Gastroesophageal sphincter (tissue), 4 donors: ENCODE results near the gene GCN1. TPM values are rescaled to one million over a fixed set of nuclear protein-coding genes. Genes with fewer than 3 reads are reported as not detected.

Experiments
- ATAC-seq: fragments of 150-250 bp; one replicate; pipeline ENCODE4 v1.9.1; 2016; ENCODE audit warnings: mild to moderate bottlenecking, moderate library complexity
- H3K27ac ChIP-seq, 4 donors: fragments of 200-600 bp; sonication (generic) in 3 of 4; 1 replicate in 3 of 4; 2 replicates in 1 of 4; pipeline ENCODE4 v1.5.1; 2016 to 2019
- H3K27me3 ChIP-seq: fragments of 200-600 bp; sonication (generic); one replicate; pipeline ENCODE4 v1.5.1; 2019
- H3K36me3 ChIP-seq, 2 donors: fragments of 200-600 bp; sonication (generic); one replicate each; pipeline ENCODE4 v1.5.1; 2019; ENCODE audit warnings: control low read depth in 1 of 2
- H3K4me1 ChIP-seq, 3 donors: fragments of 200-600 bp; sonication (generic); 1 replicate in 2 of 3; 2 replicates in 1 of 3; pipeline ENCODE4 v1.5.1; 2016 to 2019; ENCODE audit warnings: control low read depth in 2 of 3
- H3K4me3 ChIP-seq, 2 donors: fragments of 200-600 bp; sonication (generic); one replicate each; pipeline ENCODE4 v1.5.1; 2019; ENCODE audit warnings: mild to moderate bottlenecking in 1 of 2, moderate library complexity in 1 of 2
- H3K9me3 ChIP-seq, 3 donors: fragments of 200-600 bp; sonication (generic); one replicate each; pipeline ENCODE4 v1.5.1; 2017 to 2019; ENCODE audit warnings: control low read depth in 2 of 3
- CTCF ChIP-seq, 4 experiments: fragments of 200-600 bp in 2 of 4; fragments of 450-650 bp in 2 of 4; sonication (generic) in 1 of 4; IDR thresholded peaks; one replicate each; pipeline ENCODE4 v1.5.1; 2017 to 2019; ENCODE audit warnings: antibody characterized with exemption in 4 of 4, mild to moderate bottlenecking in 2 of 4, moderate library complexity in 2 of 4
- EP300 ChIP-seq: sonication (generic); formaldehyde crosslinking; IDR thresholded peaks from one replicate; pipeline ENCODE4 v1.6.1; 2017; ENCODE audit warnings: antibody characterized with exemption, mild to moderate bottlenecking
- POLR2A ChIP-seq, 2 donors: fragments of 450-650 bp; IDR thresholded peaks; one replicate each; pipeline ENCODE4 v1.6.1; 2017; ENCODE audit warnings: antibody characterized with exemption in 2 of 2, mild to moderate bottlenecking in 2 of 2, moderate library complexity in 1 of 2
- POLR2AphosphoS5 ChIP-seq: sonication (generic); formaldehyde crosslinking; IDR thresholded peaks from one replicate; pipeline ENCODE4 v1.6.1; 2017; ENCODE audit warnings: antibody characterized with exemption
- WGBS, 2 donors: methylation state at CpG; one replicate each; pipeline ENCODE4 v1.1.5; 2018; ENCODE audit warnings: low coverage in 1 of 2; 5-methylcytosine and 5-hydroxymethylcytosine counted together
- total RNA-seq, 4 donors: library from RNA; depleted of rRNA; stranded (reverse); fragments of >200 nt; gene quantifications; one replicate each; pipeline ENCODE4 v1.1.0, GENCODE V29; 2016

The GCN1 gene
- total RNA-seq, 4 donors from 2014 or later = 39.3 to 82.2 (median 56.0) TPM

GRCh38 chr12:120175062-120175461 is 19.5 kb downstream of the GCN1 start:
- H3K4me3 ChIP-seq = no peak overlapping the region

DNA sequence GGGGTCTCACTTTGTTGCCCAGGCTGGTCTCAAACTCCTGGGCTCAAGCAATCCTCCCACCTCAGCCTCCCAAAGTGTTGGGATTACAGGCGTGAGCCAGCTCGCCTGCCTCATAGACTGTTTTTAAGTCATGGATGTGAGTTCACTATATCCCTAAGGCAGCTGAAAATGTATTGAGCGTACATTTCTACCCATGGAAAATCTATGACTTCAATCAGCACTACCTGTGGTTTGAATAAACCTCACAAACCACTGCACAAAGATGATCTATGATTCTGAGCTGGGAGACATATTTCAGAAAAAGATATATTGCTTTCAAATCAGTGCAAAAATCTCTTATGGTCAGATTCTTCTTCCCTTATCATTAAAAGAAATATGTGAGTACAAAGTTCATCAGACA is 22.5 kb downstream of the GCN1 start:
- Histone ChIP-seq H3K36me3 (peaks cover 0 to 100% of the 10 kb centered on the region in 2 donors), H3K27me3 (no peaks in the 10 kb centered on the region), H3K9me3 (no peaks in the 10 kb centered on the region), H3K4me3 (no peak overlapping the region), H3K27ac (no peak overlapping the region), H3K4me1 (no peaks in the 10 kb centered on the region)
- TF ChIP-seq EP300 = no peak
- no peak for ATAC-seq
- WGBS, 2 donors = 90 to 95% methylated on average over 3 of the region's 3 CpGs

More at GRCh38 chr12:120175062-120175461, 19.5 kb downstream of the GCN1 start:
- no peaks in the 10 kb centered on the region for H3K27me3 ChIP-seq
- H3K27ac ChIP-seq = no peak overlapping the region
- WGBS, 2 donors = 90 to 97% methylated on average over 4 to 5 of the region's 5 CpGs
- ATAC-seq = no peak
- no peak for TF ChIP-seq POLR2A (IDR thresholded peaks at IDR 0.05)
- H3K4me1 ChIP-seq = no peaks in the 10 kb centered on the region
- no peaks in the 10 kb centered on the region for H3K9me3 ChIP-seq
- peaks cover 0 to 100% of the 10 kb centered on the region in 2 donors for H3K36me3 ChIP-seq

GRCh38 chr12:120170631-120171030 is 23.9 kb downstream of the GCN1 start:
- ATAC-seq = no peak
- WGBS, 2 donors = 89 to 93% methylated on average over 3 to 5 of the region's 7 CpGs
- Histone ChIP-seq H3K4me3 (no peak overlapping the region), H3K9me3 (no peaks in the 10 kb centered on the region), H3K27me3 (no peaks in the 10 kb centered on the region), H3K4me1 (no peaks in the 10 kb centered on the region), H3K36me3 (peaks cover 0 to 100% of the 10 kb centered on the region in 2 donors), H3K27ac (no peak overlapping the region)
- TF ChIP-seq CTCF (IDR thresholded peaks at IDR 0.05) (no peak), POLR2AphosphoS5 (no peak), EP300 (no peak), POLR2A (IDR thresholded peaks at IDR 0.05) (no peak)

DNA sequence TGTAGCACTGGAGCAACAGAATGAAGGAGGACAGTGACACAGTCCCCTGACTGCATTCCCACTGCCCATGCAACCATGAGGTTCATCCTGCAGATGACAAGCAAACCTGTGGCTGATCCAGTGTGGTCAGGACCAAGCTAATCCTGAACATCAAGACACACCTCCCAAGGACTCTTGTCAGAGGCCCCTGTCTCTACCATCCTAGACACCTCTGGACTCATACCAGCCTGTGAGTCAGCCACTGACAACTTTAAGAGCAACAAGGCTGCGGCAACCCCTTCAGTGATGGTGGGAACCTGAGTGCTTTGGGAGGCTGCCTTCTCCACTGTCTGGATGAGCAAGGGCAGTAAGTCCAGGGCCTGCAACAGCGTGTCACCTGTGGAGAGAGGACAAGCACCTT is 24.6 kb downstream of the GCN1 start:
- peaks cover 0 to 100% of the 10 kb centered on the region in 2 donors for H3K36me3 ChIP-seq

DNA sequence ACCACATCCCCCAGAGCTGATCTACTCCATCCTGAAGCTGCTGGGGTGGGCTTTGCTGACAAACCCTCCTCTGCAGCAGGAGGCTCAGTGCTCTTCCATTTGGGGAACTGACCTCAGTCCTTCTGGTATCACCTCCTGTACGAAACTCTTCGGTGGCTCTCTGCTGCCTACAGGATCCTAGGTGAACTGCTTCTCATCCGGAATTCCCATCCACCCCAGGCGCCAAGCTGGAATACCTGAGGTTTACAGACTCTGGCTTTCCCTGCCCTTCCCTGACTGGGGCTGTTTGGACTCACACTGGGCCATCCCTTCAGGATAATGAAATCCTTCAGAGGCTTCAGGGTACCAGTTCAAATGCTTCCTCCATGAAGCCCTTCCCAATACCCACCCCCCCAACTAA is 26.2 kb downstream of the GCN1 start:
- 88 to 93% methylated on average over 4 of the region's 4 CpGs for WGBS, 2 donors
- no peak for TF ChIP-seq POLR2A (IDR thresholded peaks at IDR 0.05)
- TF ChIP-seq POLR2AphosphoS5 = no peak
- no peak for TF ChIP-seq CTCF (IDR thresholded peaks at IDR 0.05)
- TF ChIP-seq EP300 = no peak
- ATAC-seq = no peak
- no peak overlapping the region for H3K27ac ChIP-seq
- no peaks in the 10 kb centered on the region for H3K9me3 ChIP-seq
- H3K36me3 ChIP-seq = peaks cover 0 to 100% of the 10 kb centered on the region in 2 donors
- H3K4me3 ChIP-seq = no peak overlapping the region
- no peaks in the 10 kb centered on the region for H3K4me1 ChIP-seq
- H3K27me3 ChIP-seq = no peaks in the 10 kb centered on the region

More for the DNA sequence above, 24.6 kb downstream of the GCN1 start:
- Histone ChIP-seq H3K4me1 (no peaks in the 10 kb centered on the region), H3K27me3 (no peaks in the 10 kb centered on the region), H3K4me3 (no peak overlapping the region), H3K27ac (no peak overlapping the region), H3K9me3 (no peaks in the 10 kb centered on the region)
- ATAC-seq = no peak
- 100% methylated on average over 1 of the region's 2 CpGs; no CpG with 5 or more reads in 1 of the 2 donors for WGBS, 2 donors
- no peak for TF ChIP-seq EP300
- TF ChIP-seq POLR2A (IDR thresholded peaks at IDR 0.05) = no peak
- no peak for TF ChIP-seq CTCF (IDR thresholded peaks at IDR 0.05)
- TF ChIP-seq POLR2AphosphoS5 = no peak

DNA sequence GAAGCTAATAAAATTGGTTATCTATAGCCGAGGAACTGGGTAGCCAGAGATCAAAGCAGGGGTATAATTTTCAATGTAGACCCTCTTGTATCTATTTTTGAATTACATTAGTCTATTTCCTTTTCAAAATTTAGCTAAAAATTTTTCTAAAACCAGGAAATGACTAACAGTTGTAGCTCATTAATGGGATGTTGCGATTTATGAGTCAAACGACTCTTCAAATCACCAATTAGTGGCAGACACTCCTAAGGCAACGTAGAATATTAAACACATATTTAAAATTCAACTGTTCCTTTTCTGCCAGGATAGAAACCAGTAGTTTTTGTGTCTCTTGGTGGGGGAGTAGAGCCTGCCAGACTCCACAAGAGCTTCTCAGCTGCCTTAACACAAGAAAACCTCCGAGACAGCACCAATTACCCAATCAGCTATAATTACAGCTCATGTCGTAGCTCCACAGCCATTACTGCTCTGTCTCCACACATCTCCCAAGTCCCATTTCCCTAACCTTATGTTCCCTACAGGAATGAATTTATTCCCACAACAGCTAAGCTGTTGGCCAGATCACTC is 26.9 kb downstream of the GCN1 start:
- no peak overlapping the region for H3K4me3 ChIP-seq

More for the DNA sequence above, 26.9 kb downstream of the GCN1 start:
- 79 to 86% methylated on average over 6 of the region's 6 CpGs for WGBS, 2 donors
- ATAC-seq = no peak
- Histone ChIP-seq H3K27me3 (no peaks in the 10 kb centered on the region), H3K27ac (no peak overlapping the region), H3K36me3 (peaks cover 0 to 100% of the 10 kb centered on the region in 2 donors), H3K4me1 (no peaks in the 10 kb centered on the region), H3K9me3 (no peaks in the 10 kb centered on the region)
- TF ChIP-seq CTCF (IDR thresholded peaks at IDR 0.05) (no peak), POLR2A (IDR thresholded peaks at IDR 0.05) (no peak), POLR2AphosphoS5 (no peak), EP300 (no peak)
